ENCODE measurements around the gene UBE2F.
"Not testable (repeated sequence)": the region's sequence is repeated elsewhere in the genome, so short reads cannot be mapped to it uniquely, and the experiment has no call there.

UBE2F gene

GRCh38 chr2:238053191-238053776, 86.5 kb downstream of the UBE2F start:
- DNase-seq (ENCODE audit: low read depth), result no peak

DNA sequence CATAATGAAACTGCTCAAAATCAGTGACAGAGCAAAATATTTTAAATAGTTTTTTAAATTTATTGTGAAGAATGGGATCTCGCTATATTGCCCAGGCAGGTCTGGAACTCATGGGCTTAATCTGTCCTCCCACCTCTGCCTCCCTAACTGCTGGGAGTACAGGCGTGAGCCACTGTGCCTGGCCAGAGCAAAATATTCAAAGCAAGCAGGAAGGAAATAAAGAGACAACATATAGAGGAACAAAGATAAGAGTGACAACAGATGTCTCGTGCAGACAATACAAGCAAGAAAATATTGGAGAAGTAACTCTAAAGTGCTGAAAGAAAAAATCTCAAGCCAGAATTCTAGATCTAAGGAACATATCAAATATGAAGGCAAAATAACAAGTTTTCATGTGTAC, 89.0 kb downstream of the UBE2F start:
- no peak for DNase-seq (ENCODE audit: low read depth)

DNA sequence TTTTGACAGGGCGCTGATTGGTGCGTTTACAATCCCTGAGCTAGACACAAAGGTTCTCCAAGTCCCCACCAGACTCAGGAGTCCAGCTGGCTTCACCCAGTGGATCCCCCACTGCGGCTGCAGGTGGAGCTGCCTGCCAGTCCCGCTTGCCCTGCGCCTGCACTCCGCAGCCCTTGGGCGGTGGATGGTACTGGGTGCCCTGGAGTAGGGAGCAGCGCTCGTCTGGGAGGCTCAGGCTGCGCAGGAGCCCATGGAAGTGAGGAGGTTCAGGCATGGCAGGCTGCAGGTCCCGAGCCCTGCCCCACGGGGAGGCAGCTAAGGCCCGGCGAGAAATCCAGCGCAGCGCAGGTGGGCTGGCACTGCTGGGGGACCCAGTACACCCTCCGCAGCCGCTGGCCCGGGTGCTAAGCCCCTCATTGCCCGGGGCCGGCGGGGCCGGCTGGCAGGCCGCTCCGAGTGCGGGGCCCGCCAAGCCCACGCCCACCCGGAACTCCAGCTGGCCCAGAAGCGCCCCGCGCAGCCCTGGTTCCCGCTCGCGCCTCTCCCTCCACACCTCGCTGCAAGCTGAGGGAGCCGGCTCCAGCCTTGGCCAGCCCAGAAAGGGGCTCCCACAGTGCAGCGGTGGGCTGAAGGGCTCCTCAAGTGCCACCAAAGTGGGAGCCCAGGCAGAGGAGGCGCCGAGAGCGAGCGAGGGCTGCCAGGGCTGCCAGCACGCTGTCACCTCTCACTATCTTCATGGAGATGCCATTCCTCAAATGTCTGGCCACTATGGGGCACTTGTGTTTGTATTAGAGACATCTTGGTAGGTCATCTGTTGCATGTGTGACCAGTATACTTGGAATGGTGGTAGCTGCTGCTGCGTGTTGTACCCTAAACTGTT, 91.1 kb downstream of the UBE2F start:
- DNase-seq (ENCODE audit: low read depth), result not testable (repeated sequence)

DNA sequence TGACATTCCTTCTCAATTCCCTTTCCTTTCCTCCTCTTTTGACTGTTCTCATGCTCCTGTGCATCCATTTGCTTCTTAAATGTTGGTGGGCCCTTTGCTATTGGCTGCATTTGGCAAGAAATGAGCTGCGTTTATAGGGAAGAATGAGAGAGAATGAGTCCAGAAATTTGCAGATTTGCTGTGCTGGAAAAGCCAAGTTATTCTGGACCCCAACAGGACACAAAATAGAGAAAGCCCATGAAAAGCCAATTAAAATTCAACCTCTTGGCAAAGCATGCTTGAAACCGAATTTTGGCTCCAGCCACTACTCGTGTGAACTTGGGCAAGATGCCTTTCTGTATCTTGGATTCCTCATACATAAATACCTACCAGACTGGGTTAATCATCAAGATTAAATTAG, 92.7 kb downstream of the UBE2F start:
- no peak for DNase-seq (ENCODE audit: low read depth)

- no peak for DNase-seq (ENCODE audit: low read depth)
These were observed 93.3 kb downstream of the UBE2F start for GRCh38 chr2:238060096-238060541.

DNA sequence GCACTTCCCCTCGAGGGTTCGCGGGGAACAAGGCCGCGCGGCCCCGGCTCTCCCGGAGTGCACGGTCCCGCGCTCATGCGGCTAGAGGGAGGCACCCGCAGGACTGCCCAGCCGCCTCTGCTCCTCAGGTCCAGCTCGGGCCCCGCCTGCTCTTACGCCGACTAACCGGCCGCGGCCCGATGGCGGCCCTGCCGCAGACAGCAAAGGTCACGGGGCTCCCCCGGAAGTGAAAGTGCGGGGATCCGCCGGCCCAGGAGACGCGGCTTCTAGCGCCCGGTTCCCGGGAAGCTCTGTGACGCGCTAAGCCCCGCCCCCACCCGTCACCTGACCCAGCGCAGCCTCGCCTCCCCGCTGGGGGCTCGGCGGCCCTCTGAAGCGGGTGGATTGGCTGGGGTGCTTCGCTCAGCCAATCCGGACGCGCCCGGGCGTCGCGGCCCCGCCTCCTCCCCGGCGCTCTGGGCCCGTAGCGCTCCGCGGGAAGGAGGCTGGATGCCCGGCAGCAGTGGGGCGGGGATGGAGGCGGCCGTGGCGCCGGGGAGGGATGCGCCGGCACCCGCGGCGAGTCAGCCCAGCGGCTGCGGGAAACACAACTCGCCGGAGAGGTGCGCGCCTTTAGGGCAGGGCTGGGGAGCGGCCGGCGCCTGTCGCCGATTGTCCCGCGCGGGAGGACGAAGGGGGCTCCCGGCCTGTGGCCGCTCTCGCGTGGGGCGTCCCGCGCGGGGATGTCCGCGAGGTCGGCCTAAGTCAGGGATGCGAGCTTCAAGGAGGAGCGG, 93.9 kb downstream of the UBE2F start, which contains the start of gene SCLY:
TSS of gene SCLY (plus strand) at position 460 of the 773 bp plus-strand sequence. CDS start at position 514, 54 bp downstream.
- peak; percentile 94 for DNase-seq (ENCODE audit: low read depth)

- no peak for DNase-seq (ENCODE audit: low read depth)
These were observed 94.7 kb downstream of the UBE2F start for GRCh38 chr2:238061315-238062202.

GRCh38 chr2:238063414-238064189, 96.8 kb downstream of the UBE2F start:
- DNase-seq (ENCODE audit: low read depth), result no peak

- DNase-seq (ENCODE audit: low read depth), result no peak
These were observed 97.6 kb downstream of the UBE2F start for GRCh38 chr2:238064376-238064775.

GRCh38 chr2:238065071-238065846, 98.4 kb downstream of the UBE2F start:
- no peak for DNase-seq (ENCODE audit: low read depth)

DNA sequence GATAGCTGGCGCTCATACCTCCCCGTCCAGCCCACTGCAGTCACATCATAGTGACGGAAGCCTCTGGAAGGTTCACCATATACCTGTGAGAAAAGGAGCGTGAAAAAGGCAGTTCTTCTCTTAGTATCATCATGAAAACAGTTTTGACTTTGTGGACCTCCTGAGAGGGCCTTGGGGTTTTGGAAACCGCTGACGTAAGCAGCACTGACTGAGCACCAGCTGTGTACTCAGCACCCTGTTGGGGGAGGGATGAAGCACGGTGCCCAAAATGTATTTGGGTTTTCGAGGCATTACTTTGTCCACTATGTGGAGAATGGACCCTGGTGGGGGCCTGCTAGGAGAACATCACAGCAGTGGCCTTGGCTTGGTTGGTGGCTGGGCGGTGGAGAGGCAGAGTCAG, 99.4 kb downstream of the UBE2F start:
- DNase-seq (ENCODE audit: low read depth), result no peak

- DNase-seq (ENCODE audit: low read depth), result not testable (repeated sequence)
These were observed 99.9 kb downstream of the UBE2F start for GRCh38 chr2:238066718-238067117.

GRCh38 chr2:238067939-238068338, 101.1 kb downstream of the UBE2F start:
- DNase-seq (ENCODE audit: low read depth), result no peak

GRCh38 chr2:238069021-238069709, 102.4 kb downstream of the UBE2F start:
- no peak for DNase-seq (ENCODE audit: low read depth)

- no peak for DNase-seq (ENCODE audit: low read depth)
These were observed 103.1 kb downstream of the UBE2F start for GRCh38 chr2:238069877-238070276.

- no peak for DNase-seq (ENCODE audit: low read depth)
These were observed 108.6 kb downstream of the UBE2F start for GRCh38 chr2:238075397-238075796.

- DNase-seq (ENCODE audit: low read depth), result no peak
These were observed 110.5 kb downstream of the UBE2F start for GRCh38 chr2:238077292-238077691.

- no peak for DNase-seq (ENCODE audit: low read depth)
These were observed 113.1 kb downstream of the UBE2F start for GRCh38 chr2:238079874-238080327.

GRCh38 chr2:238080518-238080917, 113.7 kb downstream of the UBE2F start:
- DNase-seq (ENCODE audit: low read depth), result no peak
